ENCODE measurements around the gene ERMAP. TPM values are rescaled to one million over a fixed set of nuclear protein-coding genes. Genes with fewer than 3 reads are reported as not detected.
A peak's percentile ranks its signal among the peaks of the same experiment; 100 is the strongest.
"Not testable (repeated sequence)": the region's sequence is repeated elsewhere in the genome, so short reads cannot be mapped to it uniquely, and the experiment has no call there.

ERMAP gene
- total RNA-seq, 4 donors from 2014 or later, result 4.1 to 14.2 (median 8.3) TPM

- Histone ChIP-seq H3K4me3 (no peak overlapping the region), H3K9me3 (no peaks in the 10 kb centered on the region), H3K27me3 (no peaks in the 10 kb centered on the region), H3K36me3 (peaks cover 0 to 47% (median 2%) of the 10 kb centered on the region in 3 donors), H3K27ac (no peak overlapping the region), H3K4me1 (peaks cover 0 to 3% (median 0%) of the 10 kb centered on the region in 4 donors)
- WGBS, 2 donors, result 82 to 86% methylated on average over 5 of the region's 5 CpGs
- DNase-seq (ENCODE audit: low spot score in 2 of 2), result no peak
- TF ChIP-seq EP300 (IDR thresholded peaks at IDR 0.05) (no peak), POLR2A (IDR thresholded peaks at IDR 0.05) (no peak), CTCF (IDR thresholded peaks at IDR 0.05) (no peak)
Observed at GRCh38 chr1:42806593-42806992, 10.3 kb upstream of the ERMAP start.

- no peak for TF ChIP-seq POLR2A (IDR thresholded peaks at IDR 0.05)
- no peak for TF ChIP-seq EP300 (IDR thresholded peaks at IDR 0.05)
- no peak for TF ChIP-seq CTCF (IDR thresholded peaks at IDR 0.05)
- Histone ChIP-seq H3K27me3 (no peaks in the 10 kb centered on the region), H3K9me3 (no peaks in the 10 kb centered on the region), H3K4me3 (no peak overlapping the region), H3K27ac (no peak overlapping the region), H3K36me3 (peaks cover 0 to 47% (median 2%) of the 10 kb centered on the region in 3 donors), H3K4me1 (peaks cover 0 to 3% (median 0%) of the 10 kb centered on the region in 4 donors)
- no peak for DNase-seq (ENCODE audit: low spot score in 2 of 2)
Observed at GRCh38 chr1:42807056-42807668, 9.8 kb upstream of the ERMAP start.

- peaks cover 0 to 20% (median 15%) of the 10 kb centered on the region in 4 donors for H3K4me1 ChIP-seq
- not testable (repeated sequence) for H3K27ac ChIP-seq; H3K27me3 ChIP-seq; H3K9me3 ChIP-seq; DNase-seq (ENCODE audit: low spot score in 2 of 2); H3K4me3 ChIP-seq
- WGBS, 2 donors, result 100% methylated on average over 3 of the region's 3 CpGs
- H3K36me3 ChIP-seq, result peaks cover 0 to 19% (median 0%) of the 10 kb centered on the region in 3 donors
Observed at GRCh38 chr1:42814815-42815214, 2.1 kb upstream of the ERMAP start.

- no peaks in the 10 kb centered on the region for H3K9me3 ChIP-seq
- TF ChIP-seq POLR2A (IDR thresholded peaks at IDR 0.05) (no peak), EP300 (IDR thresholded peaks at IDR 0.05) (no peak), CTCF (IDR thresholded peaks at IDR 0.05) (no peak)
- H3K4me1 ChIP-seq, result peaks cover 0 to 20% (median 15%) of the 10 kb centered on the region in 4 donors
- H3K4me3 ChIP-seq, result peak overlapping the region; percentile 66 to 88 (median 77)
- peak overlapping the region in 3 of 4 donors; percentile 95 to 99 (median 97) for H3K27ac ChIP-seq
- H3K36me3 ChIP-seq, result peaks cover 0 to 10% (median 0%) of the 10 kb centered on the region in 3 donors
- no peak for DNase-seq (ENCODE audit: low spot score in 2 of 2)
- WGBS, 2 donors, result 31 to 32% methylated on average over 7 of the region's 7 CpGs
- no peaks in the 10 kb centered on the region for H3K27me3 ChIP-seq
Observed at GRCh38 chr1:42815941-42816584, 859 bp upstream of the ERMAP start.

- DNase-seq (ENCODE audit: low spot score in 2 of 2), result no peak
- peak overlapping the region; percentile 24 to 88 (median 66) for H3K4me3 ChIP-seq
- no peaks in the 10 kb centered on the region for H3K9me3 ChIP-seq
- H3K36me3 ChIP-seq, result peaks cover 0 to 4% (median 0%) of the 10 kb centered on the region in 3 donors
- peak overlapping the region; percentile 95 to 99 (median 96) for H3K27ac ChIP-seq
- peaks cover 0 to 23% (median 15%) of the 10 kb centered on the region in 4 donors for H3K4me1 ChIP-seq
- H3K27me3 ChIP-seq, result no peaks in the 10 kb centered on the region
- 0 to 1% methylated on average over 13 of the region's 13 CpGs for WGBS, 2 donors
- TF ChIP-seq CTCF (IDR thresholded peaks at IDR 0.05) (no peak), POLR2A (IDR thresholded peaks at IDR 0.05) (no peak)
Observed at GRCh38 chr1:42817440-42817767, 482 bp downstream of the ERMAP start.

All from tibial nerve (tissue), 4 donors.